ENCODE data around the gene ATP6V0A1. TPM values are rescaled to one million over a fixed set of nuclear protein-coding genes. Genes with fewer than 3 reads are reported as not detected.

ATP6V0A1 gene
- total and polyA plus RNA-seq, 2 experiments from 2014 or later = 23.9 to 42.3 TPM

GRCh38 chr17:42530952-42531454, 72.3 kb downstream of the ATP6V0A1 start (continued):
- no peak for TF ChIP-seq REST (IDR thresholded peaks at IDR 0.05; ENCODE audit: unreplicated experiment)
- no peak for TF ChIP-seq NANOG (IDR thresholded peaks at IDR 0.05; ENCODE audit: borderline replicate concordance)
- no peak for TF ChIP-seq JUNB (IDR thresholded peaks at IDR 0.05; ENCODE audit: unreplicated experiment)
- TF ChIP-seq STAT1 (IDR thresholded peaks at IDR 0.05; ENCODE audit: unreplicated experiment) = no peak

GRCh38 chr17:42531455-42532354, 73.0 kb downstream of the ATP6V0A1 start:
- ATAC-seq = peak; percentile 20
- Mint-ChIP-seq H3K9me3 (no peaks in the 10 kb centered on the region; the same call in 2 of the 3 replicates), H3K27ac (no peak overlapping the region)

More at GRCh38 chr17:42531455-42532354, 73.0 kb downstream of the ATP6V0A1 start:
- Histone ChIP-seq H3K4me2 (peak overlapping the region; percentile 80), H3K79me2 (replicated peaks; ENCODE audit: insufficient read depth) (no peaks in the 10 kb centered on the region), H2AFZ (peak overlapping the region; percentile 94), H3K27me3 (ENCODE audit: insufficient read depth) (peaks cover 32% of the 10 kb centered on the region), H3K36me3 (ENCODE audit: insufficient read depth) (no peaks in the 10 kb centered on the region), H3K9me2 (ENCODE audit: insufficient read depth) (no peaks in the 10 kb centered on the region), H3K27ac (ENCODE audit: low read depth) (no peak overlapping the region), H3F3A (replicated peaks; ENCODE audit: low read depth) (peaks cover 19% of the 10 kb centered on the region; the same call in 1 of the 2 replicates), H4K20me1 (replicated peaks; ENCODE audit: insufficient read depth) (no peaks in the 10 kb centered on the region), H3K4me1 (ENCODE audit: insufficient read depth) (peaks cover 10% of the 10 kb centered on the region), H3K4me3 (peak overlapping the region; percentile 55)
- Mint-ChIP-seq H3K27me3 (ENCODE audit: insufficient read depth, low read depth, poor library complexity) (peaks cover 21% of the 10 kb centered on the region), H3K4me3 (peak overlapping the region; percentile 59), H3K4me1 (peaks cover 8% of the 10 kb centered on the region), H3K36me3 (ENCODE audit: low read depth) (no peaks in the 10 kb centered on the region)
- TF ChIP-seq EZH2phosphoT487 (IDR thresholded peaks at IDR 0.05; ENCODE audit: unreplicated experiment) = no peak
- TF ChIP-seq, protein P1, sequence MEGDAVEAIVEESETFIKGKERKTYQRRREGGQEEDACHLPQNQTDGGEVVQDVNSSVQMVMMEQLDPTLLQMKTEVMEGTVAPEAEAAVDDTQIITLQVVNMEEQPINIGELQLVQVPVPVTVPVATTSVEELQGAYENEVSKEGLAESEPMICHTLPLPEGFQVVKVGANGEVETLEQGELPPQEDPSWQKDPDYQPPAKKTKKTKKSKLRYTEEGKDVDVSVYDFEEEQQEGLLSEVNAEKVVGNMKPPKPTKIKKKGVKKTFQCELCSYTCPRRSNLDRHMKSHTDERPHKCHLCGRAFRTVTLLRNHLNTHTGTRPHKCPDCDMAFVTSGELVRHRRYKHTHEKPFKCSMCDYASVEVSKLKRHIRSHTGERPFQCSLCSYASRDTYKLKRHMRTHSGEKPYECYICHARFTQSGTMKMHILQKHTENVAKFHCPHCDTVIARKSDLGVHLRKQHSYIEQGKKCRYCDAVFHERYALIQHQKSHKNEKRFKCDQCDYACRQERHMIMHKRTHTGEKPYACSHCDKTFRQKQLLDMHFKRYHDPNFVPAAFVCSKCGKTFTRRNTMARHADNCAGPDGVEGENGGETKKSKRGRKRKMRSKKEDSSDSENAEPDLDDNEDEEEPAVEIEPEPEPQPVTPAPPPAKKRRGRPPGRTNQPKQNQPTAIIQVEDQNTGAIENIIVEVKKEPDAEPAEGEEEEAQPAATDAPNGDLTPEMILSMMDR (conservative IDR thresholded peaks at IDR 0.05; ENCODE audit: low read depth in 2 of 2) = peak; percentile 29 to 38
- TF ChIP-seq REST (IDR thresholded peaks at IDR 0.05; ENCODE audit: unreplicated experiment) = no peak
- TF ChIP-seq ETS1 (IDR thresholded peaks at IDR 0.05) = no peak
- no peak for TF ChIP-seq NANOG (IDR thresholded peaks at IDR 0.05; ENCODE audit: borderline replicate concordance)
- no peak for TF ChIP-seq ZNF331 (CRISPR knock-in tag; IDR thresholded peaks at IDR 0.05; ENCODE audit: low read depth)
- no peak for TF ChIP-seq POLR2AphosphoS5 (IDR thresholded peaks at IDR 0.05; ENCODE audit: low read depth)
- TF ChIP-seq EZH2 (IDR thresholded peaks at IDR 0.05; ENCODE audit: low read depth, unreplicated experiment) = no peak
- peak; percentile 80 for DNase-seq (ENCODE audit: low spot score)

Measured in GM23338 (cell line).